Mucosa of stomach (tissue), 1 donor: ENCODE measurements around the gene PAPPA2.

ENCODE experiments used
- H3K27me3 ChIP-seq: one replicate; pipeline ENCODE4 v1.7.0; 2013; ENCODE audit warnings: mild to moderate bottlenecking, low read length; ENCODE audit not compliant: control insufficient read depth, insufficient read depth
- H3K36me3 ChIP-seq: one replicate; pipeline ENCODE4 v1.7.0; 2013; ENCODE audit warnings: low read length; ENCODE audit not compliant: control insufficient read depth, insufficient read depth
- H3K4me1 ChIP-seq: one replicate; pipeline ENCODE4 v1.7.0; 2013; ENCODE audit warnings: mild to moderate bottlenecking, low read length; ENCODE audit not compliant: control insufficient read depth, insufficient read depth
- H3K4me3 ChIP-seq: one replicate; pipeline ENCODE4 v1.7.0; 2013; ENCODE audit warnings: low read length
- H3K9ac ChIP-seq: one replicate; pipeline ENCODE4 v1.7.0; 2013; ENCODE audit warnings: mild to moderate bottlenecking, low read length, moderate library complexity
- H3K9me3 ChIP-seq: one replicate; pipeline ENCODE4 v1.7.0; 2013; ENCODE audit warnings: mild to moderate bottlenecking, low read length, moderate library complexity; ENCODE audit not compliant: control insufficient read depth
- donor health status: Pancreatic carcinoma.

The PAPPA2 gene

GRCh38 chr1:176541663-176542062 is 78.7 kb downstream of the PAPPA2 start:
- no peaks in the 10 kb centered on the region for H3K36me3 ChIP-seq

GRCh38 chr1:176542352-176542751 is 79.4 kb downstream of the PAPPA2 start:
- Histone ChIP-seq H3K27me3 (no peaks in the 10 kb centered on the region), H3K9ac (no peak overlapping the region), H3K9me3 (no peaks in the 10 kb centered on the region), H3K4me1 (no peaks in the 10 kb centered on the region), H3K4me3 (no peak overlapping the region), H3K36me3 (no peaks in the 10 kb centered on the region)

More at GRCh38 chr1:176541663-176542062, 78.7 kb downstream of the PAPPA2 start:
- Histone ChIP-seq H3K4me1 (no peaks in the 10 kb centered on the region), H3K4me3 (no peak overlapping the region), H3K9me3 (no peaks in the 10 kb centered on the region), H3K27me3 (no peaks in the 10 kb centered on the region), H3K9ac (no peak overlapping the region)

DNA sequence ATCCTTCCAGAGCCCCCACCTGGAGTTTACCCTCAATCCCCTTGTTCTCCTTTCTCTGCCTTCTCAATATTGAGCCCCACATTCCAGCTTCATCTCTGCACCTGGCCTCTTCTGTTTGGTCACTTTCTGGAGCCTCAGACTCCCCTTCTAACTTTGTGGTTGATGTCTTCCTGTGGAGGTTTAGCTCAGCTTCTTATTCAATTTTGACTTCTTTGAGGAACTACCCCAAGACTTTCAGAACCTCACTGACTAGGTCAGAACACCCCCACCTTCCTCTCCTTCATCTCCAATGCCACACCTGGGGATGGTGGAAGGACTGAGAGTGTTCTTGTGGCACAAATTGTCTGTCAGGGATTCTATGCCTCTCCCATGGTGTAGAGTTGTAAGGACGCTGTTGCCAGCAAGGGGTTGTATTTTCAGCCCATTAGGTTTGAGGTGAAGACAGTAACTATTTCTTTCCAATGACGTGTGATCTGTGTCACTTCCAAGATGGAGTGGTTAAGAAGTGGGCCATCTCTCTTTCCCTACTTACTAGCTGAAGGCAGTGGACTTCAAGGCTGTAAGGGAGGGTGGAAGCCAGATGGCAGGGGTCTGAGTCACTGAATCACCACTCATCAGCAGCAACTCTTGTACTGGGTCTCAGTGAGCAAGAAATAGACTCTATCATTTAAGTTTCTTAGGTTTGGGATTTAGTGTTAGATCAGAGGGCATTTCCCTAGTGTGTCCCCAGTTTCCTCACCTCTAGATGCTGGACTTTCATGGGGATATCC is 80.6 kb downstream of the PAPPA2 start:
- no peaks in the 10 kb centered on the region for H3K4me1 ChIP-seq
- no peaks in the 10 kb centered on the region for H3K27me3 ChIP-seq
- no peak overlapping the region for H3K9ac ChIP-seq
- H3K36me3 ChIP-seq, result no peaks in the 10 kb centered on the region
- H3K4me3 ChIP-seq, result no peak overlapping the region
- no peaks in the 10 kb centered on the region for H3K9me3 ChIP-seq

DNA sequence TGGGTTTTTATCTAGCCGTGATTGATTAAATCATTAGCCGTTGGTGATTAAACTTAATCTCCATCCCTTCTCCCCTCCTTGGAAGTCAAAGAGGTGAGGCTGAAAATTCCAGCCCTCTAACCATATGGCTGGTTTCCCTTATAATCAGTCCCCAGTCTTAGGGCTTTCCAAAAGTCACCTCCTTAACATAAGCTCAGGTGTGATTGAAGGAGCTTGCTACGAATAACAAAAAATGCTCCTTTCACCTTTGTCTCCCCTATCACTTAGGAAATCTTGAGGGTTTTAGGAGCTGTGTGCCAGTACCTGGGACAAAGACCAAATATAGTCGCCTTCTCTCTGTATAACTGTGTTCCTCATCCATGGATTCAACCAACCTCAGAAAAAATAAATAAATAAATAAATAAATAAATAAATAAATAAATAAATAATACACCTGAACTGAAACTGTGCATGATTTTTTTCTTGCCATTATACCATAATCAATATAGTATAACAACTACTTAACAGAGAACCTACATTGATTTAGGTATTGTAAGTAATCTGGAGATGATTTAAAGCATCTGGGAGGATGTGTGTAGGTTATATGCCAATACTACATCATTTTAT is 82.2 kb downstream of the PAPPA2 start:
- no peak overlapping the region for H3K9ac ChIP-seq
- H3K9me3 ChIP-seq, result no peaks in the 10 kb centered on the region
- no peaks in the 10 kb centered on the region for H3K36me3 ChIP-seq
- H3K27me3 ChIP-seq, result no peaks in the 10 kb centered on the region
- H3K4me1 ChIP-seq, result no peaks in the 10 kb centered on the region
- H3K4me3 ChIP-seq, result no peak overlapping the region

DNA sequence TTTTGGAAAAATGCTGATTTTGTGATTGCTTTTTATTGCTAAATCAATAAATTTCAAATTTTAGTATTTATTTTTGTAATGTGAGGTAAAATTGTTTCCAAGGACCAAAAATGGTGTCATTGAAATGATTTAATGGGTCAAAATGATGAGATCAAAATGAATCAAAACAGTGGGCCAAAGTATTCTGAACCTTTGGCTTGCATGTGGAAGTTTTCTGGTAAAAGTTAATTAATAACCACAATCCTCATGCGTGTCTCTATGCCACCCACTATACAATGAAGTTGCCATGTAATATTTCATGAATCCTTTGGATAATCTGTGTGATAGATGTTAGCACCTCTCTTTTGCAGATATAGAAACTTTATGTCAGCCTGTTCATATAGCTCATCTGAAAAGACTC is 83.8 kb downstream of the PAPPA2 start:
- no peaks in the 10 kb centered on the region for H3K9me3 ChIP-seq
- no peaks in the 10 kb centered on the region for H3K4me1 ChIP-seq
- no peaks in the 10 kb centered on the region for H3K36me3 ChIP-seq
- H3K27me3 ChIP-seq, result no peaks in the 10 kb centered on the region
- H3K9ac ChIP-seq, result no peak overlapping the region
- H3K4me3 ChIP-seq, result no peak overlapping the region

- no peaks in the 10 kb centered on the region for H3K9me3 ChIP-seq
- H3K4me3 ChIP-seq, result no peak overlapping the region
- H3K27me3 ChIP-seq, result peaks cover 6% of the 10 kb centered on the region
- no peaks in the 10 kb centered on the region for H3K4me1 ChIP-seq
- no peak overlapping the region for H3K9ac ChIP-seq
- H3K36me3 ChIP-seq, result no peaks in the 10 kb centered on the region
Observed at GRCh38 chr1:176551146-176551545, 88.2 kb downstream of the PAPPA2 start.

GRCh38 chr1:176552217-176552991 is 89.4 kb downstream of the PAPPA2 start:
- Histone ChIP-seq H3K9ac (no peak overlapping the region), H3K36me3 (no peaks in the 10 kb centered on the region), H3K9me3 (no peaks in the 10 kb centered on the region), H3K4me3 (no peak overlapping the region), H3K27me3 (peaks cover 10% of the 10 kb centered on the region), H3K4me1 (no peaks in the 10 kb centered on the region)

DNA sequence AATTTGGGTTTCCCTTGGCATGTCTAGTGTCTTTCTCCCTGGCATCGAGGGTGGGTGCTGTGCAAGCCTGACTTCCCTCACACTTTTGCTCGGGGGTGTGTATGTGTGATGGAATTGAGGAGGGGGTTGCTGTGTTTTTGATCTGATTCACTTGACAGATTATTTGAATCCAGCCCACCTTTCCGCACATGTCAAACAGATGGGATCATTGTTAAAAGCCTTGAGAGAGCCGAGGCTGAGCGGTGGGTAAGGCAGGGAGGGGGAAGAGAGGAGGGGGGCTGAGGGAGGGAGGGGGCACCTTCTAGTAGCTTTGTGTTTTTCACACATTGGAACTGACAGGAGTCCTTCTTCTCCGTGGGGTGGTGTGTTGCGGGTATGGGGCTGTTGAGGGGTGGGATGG is 90.0 kb downstream of the PAPPA2 start:
- no peaks in the 10 kb centered on the region for H3K36me3 ChIP-seq
- H3K4me1 ChIP-seq, result no peaks in the 10 kb centered on the region
- H3K27me3 ChIP-seq, result peaks cover 10% of the 10 kb centered on the region
- no peaks in the 10 kb centered on the region for H3K9me3 ChIP-seq
- no peak overlapping the region for H3K4me3 ChIP-seq
- H3K9ac ChIP-seq, result no peak overlapping the region

DNA sequence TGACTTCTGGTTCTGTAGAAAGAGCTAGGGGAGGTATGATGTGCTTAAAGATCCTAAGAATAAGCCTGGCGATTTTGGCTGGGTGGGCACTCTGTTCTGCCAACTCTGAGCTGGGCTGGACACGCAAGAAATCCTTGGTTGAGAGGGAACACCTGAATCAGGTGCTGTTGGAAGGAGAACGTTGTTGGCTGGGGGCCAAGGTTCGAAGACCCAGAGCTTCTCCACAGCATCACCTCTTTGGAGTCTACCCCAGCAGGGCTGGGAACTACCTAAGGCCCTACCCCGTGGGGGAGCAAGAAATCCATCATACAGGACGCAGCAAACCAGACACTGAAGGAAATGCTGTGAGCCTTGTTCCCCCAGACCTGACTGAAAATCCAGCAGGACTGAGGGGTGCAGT is 93.3 kb downstream of the PAPPA2 start:
- Histone ChIP-seq H3K9ac (no peak overlapping the region), H3K9me3 (no peaks in the 10 kb centered on the region), H3K36me3 (no peaks in the 10 kb centered on the region), H3K4me1 (no peaks in the 10 kb centered on the region), H3K4me3 (no peak overlapping the region), H3K27me3 (peaks cover 10% of the 10 kb centered on the region)

GRCh38 chr1:176557543-176558258 is 94.7 kb downstream of the PAPPA2 start:
- Histone ChIP-seq H3K9me3 (no peaks in the 10 kb centered on the region), H3K4me1 (no peaks in the 10 kb centered on the region), H3K27me3 (peaks cover 8% of the 10 kb centered on the region), H3K4me3 (no peak overlapping the region), H3K36me3 (no peaks in the 10 kb centered on the region), H3K9ac (no peak overlapping the region)

DNA sequence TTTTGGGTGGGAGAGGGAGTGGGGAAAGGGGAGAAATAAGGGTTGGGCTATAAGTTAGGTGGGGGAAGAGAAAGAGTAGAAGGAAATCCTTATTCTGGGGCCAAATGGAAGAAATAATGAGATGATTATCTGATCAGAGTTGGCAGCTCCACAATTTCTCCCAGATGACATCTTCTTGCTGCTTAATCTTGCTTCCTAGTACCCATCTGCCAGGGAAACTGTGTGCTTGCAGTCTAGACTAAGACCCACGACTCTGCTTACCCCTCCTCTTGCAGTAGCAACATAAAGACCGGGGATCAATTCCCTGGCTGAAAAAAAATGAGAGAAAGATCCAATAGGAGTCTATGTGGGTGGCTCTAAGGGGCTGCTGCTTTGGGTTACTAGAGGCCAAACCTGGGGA is 95.6 kb downstream of the PAPPA2 start:
- no peak overlapping the region for H3K4me3 ChIP-seq
- no peaks in the 10 kb centered on the region for H3K4me1 ChIP-seq
- no peaks in the 10 kb centered on the region for H3K36me3 ChIP-seq
- H3K9me3 ChIP-seq, result no peaks in the 10 kb centered on the region
- no peak overlapping the region for H3K9ac ChIP-seq
- peaks cover 7% of the 10 kb centered on the region for H3K27me3 ChIP-seq

DNA sequence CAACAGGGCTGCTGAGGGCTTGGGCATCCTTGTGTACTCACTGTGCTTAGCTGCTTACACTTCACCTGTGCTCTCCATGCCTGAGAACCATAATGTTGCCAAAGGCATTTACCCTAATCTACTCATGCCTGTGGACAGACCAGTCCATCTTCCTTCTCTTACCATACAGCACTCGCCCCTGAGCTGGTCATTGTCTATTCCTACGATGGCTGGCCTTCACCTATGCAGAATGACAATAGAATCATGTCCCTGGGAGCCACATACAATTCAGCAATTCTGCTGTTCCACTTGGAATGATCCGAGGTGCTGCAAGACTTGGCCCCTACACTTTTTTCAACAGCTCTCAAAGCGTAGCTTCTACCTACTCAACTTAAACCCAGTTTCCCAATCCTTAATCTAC is 96.5 kb downstream of the PAPPA2 start:
- Histone ChIP-seq H3K9ac (no peak overlapping the region), H3K4me1 (no peaks in the 10 kb centered on the region), H3K27me3 (peaks cover 7% of the 10 kb centered on the region), H3K4me3 (no peak overlapping the region), H3K36me3 (no peaks in the 10 kb centered on the region), H3K9me3 (no peaks in the 10 kb centered on the region)
